Neural progenitor cell (in vitro differentiated cells): ENCODE data around the gene AHRR. TPM values are rescaled to one million over a fixed set of nuclear protein-coding genes. Genes with fewer than 3 reads are reported as not detected.
A peak's percentile ranks its signal among the peaks of the same experiment; 100 is the strongest.

ENCODE experiments used
- DNase-seq: peaks from one replicate; pipeline ENCODE4 v3.0.0-alpha.2; 2016; ENCODE audit warnings: low spot score
- H2AFZ ChIP-seq: fragments of 200-600 bp; sonication (generic); replicated peaks from 2 replicates; pipeline ENCODE4 v1.6.1; 2016; ENCODE audit warnings: antibody characterized with exemption
- H3F3A ChIP-seq: fragments of 200-600 bp; sonication (generic); 2 replicates; pipeline ENCODE4 v1.6.1; 2016; ENCODE audit warnings: antibody characterized with exemption, low read depth
- H3K27ac ChIP-seq: fragments of 200-600 bp; sonication (generic); 2 replicates; pipeline ENCODE4 v1.5.1; 2016; ENCODE audit warnings: mild to moderate bottlenecking
- H3K27me3 ChIP-seq: fragments of 200-600 bp; sonication (generic); 2 replicates; pipeline ENCODE4 v1.6.1; 2016; ENCODE audit warnings: mild to moderate bottlenecking, moderate library complexity
- H3K36me3 ChIP-seq: fragments of 200-600 bp; sonication (generic); 2 replicates; pipeline ENCODE4 v1.5.1; 2016
- H3K4me1 ChIP-seq: fragments of 200-600 bp; sonication (generic); 2 replicates; pipeline ENCODE4 v1.6.1; 2016; ENCODE audit warnings: mixed run types
- H3K4me2 ChIP-seq: fragments of 200-600 bp; sonication (generic); 2 replicates; pipeline ENCODE4 v1.6.1; 2016
- H3K4me3 ChIP-seq: fragments of 200-600 bp; sonication (generic); 2 replicates; pipeline ENCODE4 v1.5.1; 2016
- H3K79me2 ChIP-seq: fragments of 200-600 bp; sonication (generic); 2 replicates; pipeline ENCODE4 v1.6.1; 2016; ENCODE audit warnings: low read depth
- H3K9ac ChIP-seq: fragments of 200-600 bp; sonication (generic); 2 replicates; pipeline ENCODE4 v1.6.1; 2016
- H3K9me3 ChIP-seq: fragments of 200-600 bp; sonication (generic); 2 replicates; pipeline ENCODE4 v1.5.1; 2016; ENCODE audit warnings: low read depth
- H4K20me1 ChIP-seq: fragments of 200-600 bp; sonication (generic); 2 replicates; pipeline ENCODE4 v1.6.1; 2016; ENCODE audit warnings: low read depth
- H3K27ac Mint-ChIP-seq: 3 replicates; pipeline ENCODE4 v1.8.0; 2021; ENCODE audit warnings: mixed read lengths
- H3K27me3 Mint-ChIP-seq: 2 replicates; pipeline ENCODE4 v1.8.0; 2022; ENCODE audit warnings: low read depth, mild to moderate bottlenecking, inconsistent platforms, moderate library complexity, mixed read lengths; ENCODE audit not compliant: insufficient read depth
- H3K36me3 Mint-ChIP-seq: 3 replicates; pipeline ENCODE4 v1.8.0; 2021; ENCODE audit warnings: mixed read lengths
- H3K4me1 Mint-ChIP-seq: 3 replicates; pipeline ENCODE4 v1.8.0; 2021; ENCODE audit warnings: mixed read lengths
- H3K4me3 Mint-ChIP-seq: 3 replicates; pipeline ENCODE4 v1.8.0; 2021; ENCODE audit warnings: mild to moderate bottlenecking, moderate library complexity, mixed read lengths
- H3K9me3 Mint-ChIP-seq: 3 replicates; pipeline ENCODE4 v1.8.0; 2020; ENCODE audit warnings: mixed read lengths
- CTCF ChIP-seq: fragments of 200-600 bp; sonication (generic); IDR thresholded peaks from 2 replicates; pipeline ENCODE4 v1.5.1; 2017; ENCODE audit warnings: antibody characterized with exemption, mild to moderate bottlenecking
- EZH2 ChIP-seq: fragments of 200-600 bp; sonication (generic); IDR thresholded peaks from 2 replicates; pipeline ENCODE4 v1.6.1; 2017; ENCODE audit warnings: antibody characterized with exemption, mild to moderate bottlenecking, moderate library complexity
- EZH2phosphoT487 ChIP-seq: fragments of 200-600 bp; sonication (generic); IDR thresholded peaks from 2 replicates; pipeline ENCODE4 v1.6.1; 2017; ENCODE audit warnings: antibody characterized with exemption
- total RNA-seq: library from RNA; depleted of rRNA; stranded (reverse); fragments of >200 nt; gene quantifications from 2 replicates; pipeline ENCODE4 v1.2.3, GENCODE V29; 2015; ENCODE audit warnings: low replicate concordance

Gene AHRR
- total RNA-seq, 1 donor from 2014 or later = 0.34 TPM

GRCh38 chr5:444226-444625, 122.7 kb downstream of the AHRR start:
- Histone ChIP-seq H2AFZ (no peak overlapping the region), H3K9me3 (no peaks in the 10 kb centered on the region), H3F3A (no peaks in the 10 kb centered on the region), H4K20me1 (no peaks in the 10 kb centered on the region), H3K27ac (no peak overlapping the region), H3K36me3 (no peaks in the 10 kb centered on the region), H3K79me2 (peaks cover 20% of the 10 kb centered on the region), H3K9ac (no peak overlapping the region), H3K4me1 (peaks cover 12% of the 10 kb centered on the region), H3K4me3 (peak overlapping the region; percentile 92), H3K27me3 (no peaks in the 10 kb centered on the region), H3K4me2 (peak overlapping the region; percentile 100)
- peaks cover 4% of the 10 kb centered on the region for H3K27me3 Mint-ChIP-seq
- H3K4me1 Mint-ChIP-seq = peaks cover 21% of the 10 kb centered on the region
- TF ChIP-seq EZH2phosphoT487 (no peak), CTCF (no peak), EZH2 (no peak)
- H3K4me3 Mint-ChIP-seq = peak overlapping the region; percentile 99
- peaks cover 20% of the 10 kb centered on the region for H3K36me3 Mint-ChIP-seq
- no peak for DNase-seq
- no peaks in the 10 kb centered on the region for H3K9me3 Mint-ChIP-seq
- H3K27ac Mint-ChIP-seq = no peak overlapping the region

GRCh38 chr5:445591-445990, 124.1 kb downstream of the AHRR start:
- H3K9me3 Mint-ChIP-seq = peaks cover 2% of the 10 kb centered on the region
- Histone ChIP-seq H3K27ac (no peak overlapping the region), H3K9ac (no peak overlapping the region), H2AFZ (no peak overlapping the region), H3K9me3 (no peaks in the 10 kb centered on the region), H3K4me3 (no peak overlapping the region), H3F3A (no peaks in the 10 kb centered on the region), H3K36me3 (no peaks in the 10 kb centered on the region), H3K4me1 (peaks cover 12% of the 10 kb centered on the region), H3K27me3 (no peaks in the 10 kb centered on the region), H3K4me2 (no peak overlapping the region), H4K20me1 (no peaks in the 10 kb centered on the region), H3K79me2 (peaks cover 20% of the 10 kb centered on the region)
- H3K4me3 Mint-ChIP-seq = peak overlapping the region; percentile 42
- H3K27me3 Mint-ChIP-seq = peaks cover 4% of the 10 kb centered on the region
- peak overlapping the region; percentile 1 for H3K27ac Mint-ChIP-seq
- peaks cover 32% of the 10 kb centered on the region for H3K36me3 Mint-ChIP-seq
- TF ChIP-seq CTCF = no peak
- TF ChIP-seq EZH2phosphoT487 = no peak
- no peak for TF ChIP-seq EZH2
- no peak for DNase-seq
- H3K4me1 Mint-ChIP-seq = peaks cover 21% of the 10 kb centered on the region

- H3K36me3 ChIP-seq = peaks cover 6% of the 10 kb centered on the region
- TF ChIP-seq EZH2phosphoT487 (no peak), CTCF (no peak), EZH2 (no peak)
- Mint-ChIP-seq H3K36me3 (peaks cover 39% of the 10 kb centered on the region), H3K4me1 (peaks cover 21% of the 10 kb centered on the region), H3K9me3 (peaks cover 2% of the 10 kb centered on the region), H3K27ac (peak overlapping the region; percentile 1), H3K27me3 (peaks cover 4% of the 10 kb centered on the region), H3K4me3 (peak overlapping the region; percentile 42)
- peaks cover 20% of the 10 kb centered on the region for H3K79me2 ChIP-seq
- no peaks in the 10 kb centered on the region for H4K20me1 ChIP-seq
- H3K4me3 ChIP-seq = no peak overlapping the region
- H3K27me3 ChIP-seq = no peaks in the 10 kb centered on the region
- H3K9ac ChIP-seq = no peak overlapping the region
- H3K9me3 ChIP-seq = peaks cover 6% of the 10 kb centered on the region
- H2AFZ ChIP-seq = no peak overlapping the region
- no peak overlapping the region for H3K4me2 ChIP-seq
- H3K4me1 ChIP-seq = peaks cover 12% of the 10 kb centered on the region
- no peaks in the 10 kb centered on the region for H3F3A ChIP-seq
- no peak overlapping the region for H3K27ac ChIP-seq
- no peak for DNase-seq
Measured at GRCh38 chr5:446066-446882, 124.8 kb downstream of the AHRR start.
